DOHH2 (cell line): Measurements from ENCODE around the gene PTHLH.

Experiments used
- H3F3A ChIP-seq: fragments of 200-600 bp; sonication (generic), shearing (Covaris generic); 2 replicates; pipeline ENCODE4 v1.6.0; 2016; ENCODE audit warnings: antibody characterized with exemption, mild to moderate bottlenecking; ENCODE audit not compliant: control insufficient read depth, insufficient read depth
- H3K27ac ChIP-seq: fragments of 200-600 bp; sonication (generic); 2 replicates; pipeline ENCODE4 v1.5.1; 2014; ENCODE audit warnings: low read depth, mild to moderate bottlenecking, low read length, moderate library complexity
- H3K27me3 ChIP-seq: fragments of 200-600 bp; sonication (generic); 2 replicates; pipeline ENCODE4 v1.6.1; 2014; ENCODE audit warnings: mild to moderate bottlenecking, low read length, mixed read lengths; ENCODE audit not compliant: control insufficient read depth
- H3K36me3 ChIP-seq: fragments of 200-600 bp; sonication (generic); 2 replicates; pipeline ENCODE4 v1.6.1; 2014; ENCODE audit warnings: mild to moderate bottlenecking, low read length, moderate library complexity, mixed read lengths; ENCODE audit not compliant: control insufficient read depth
- H3K4me1 ChIP-seq: fragments of 200-600 bp; sonication (generic); 2 replicates; pipeline ENCODE4 v1.6.1; 2014; ENCODE audit warnings: mild to moderate bottlenecking, low read length, mixed read lengths; ENCODE audit not compliant: control insufficient read depth
- H3K4me2 ChIP-seq: fragments of 200-600 bp; sonication (generic); 2 replicates; pipeline ENCODE4 v1.6.0; 2014; ENCODE audit warnings: mild to moderate bottlenecking, low read length, moderate library complexity
- H3K4me3 ChIP-seq: fragments of 200-600 bp; sonication (generic); 2 replicates; pipeline ENCODE4 v1.5.1; 2014; ENCODE audit warnings: mild to moderate bottlenecking, low read length, mixed read lengths
- H3K79me2 ChIP-seq: fragments of 200-600 bp; sonication (generic); 2 replicates; pipeline ENCODE4 v1.6.1; 2014; ENCODE audit warnings: mild to moderate bottlenecking, low read length, mixed read lengths; ENCODE audit not compliant: control insufficient read depth
- H3K9me2 ChIP-seq: fragments of 200-600 bp; sonication (generic); replicated peaks from 2 replicates; pipeline ENCODE4 v1.6.1; 2014; ENCODE audit warnings: mild to moderate bottlenecking, low read length, mixed read lengths; ENCODE audit not compliant: control insufficient read depth
- H3K9me3 ChIP-seq: fragments of 200-600 bp; sonication (generic); 2 replicates; pipeline ENCODE4 v1.6.1; 2014; ENCODE audit warnings: antibody characterized with exemption, low read length, mixed read lengths; ENCODE audit not compliant: control insufficient read depth, insufficient read depth
- H4K20me1 ChIP-seq: fragments of 200-600 bp; sonication (generic); 2 replicates; pipeline ENCODE4 v1.6.0; 2014; ENCODE audit warnings: low read depth, mild to moderate bottlenecking, antibody characterized with exemption, low read length, moderate library complexity; ENCODE audit not compliant: control insufficient read depth, insufficient read depth
- CTCF ChIP-seq: fragments of 200-600 bp; sonication (generic); IDR thresholded peaks from one replicate; pipeline ENCODE4 v1.5.1; 2014; ENCODE audit warnings: antibody characterized with exemption, mild to moderate bottlenecking, low read depth, low read length; ENCODE audit not compliant: poor library complexity, severe bottlenecking
- EZH2phosphoT487 ChIP-seq: fragments of 200-600 bp; sonication (generic); IDR thresholded peaks from 2 replicates; pipeline ENCODE4 v1.6.1; 2017; ENCODE audit warnings: borderline replicate concordance, mild to moderate bottlenecking, antibody characterized with exemption, low read length, moderate library complexity, mixed read lengths

PTHLH gene

GRCh38 chr12:27958675-27959074 lies 13.9 kb downstream of the PTHLH start:
- H3K4me2 ChIP-seq, result no peak overlapping the region
- 0 out of 2 replicates have a peak, but pooled peaks cover 6% of the 10 kb centered on the region for H3K27me3 ChIP-seq
- no peaks in the 10 kb centered on the region for H3K36me3 ChIP-seq
- H3F3A ChIP-seq, result no peaks in the 10 kb centered on the region
- H3K9me2 ChIP-seq, result no peaks in the 10 kb centered on the region
- no peak overlapping the region for H3K4me3 ChIP-seq
- no peak overlapping the region for H3K27ac ChIP-seq
- no peaks in the 10 kb centered on the region for H4K20me1 ChIP-seq
- no peaks in the 10 kb centered on the region for H3K9me3 ChIP-seq
- H3K4me1 ChIP-seq, result no peaks in the 10 kb centered on the region
- no peaks in the 10 kb centered on the region for H3K79me2 ChIP-seq
- no peak for TF ChIP-seq CTCF
- TF ChIP-seq EZH2phosphoT487, result no peak

GRCh38 chr12:27957366-27957765 lies 15.2 kb downstream of the PTHLH start:
- H3K4me3 ChIP-seq, result no peak overlapping the region
- H3K27ac ChIP-seq, result no peak overlapping the region
- H4K20me1 ChIP-seq, result no peaks in the 10 kb centered on the region
- no peak overlapping the region for H3K4me2 ChIP-seq
- no peak for TF ChIP-seq CTCF
- TF ChIP-seq EZH2phosphoT487, result no peak
- no peaks in the 10 kb centered on the region for H3F3A ChIP-seq
- 0 out of 2 replicates have a peak, but pooled peaks cover 6% of the 10 kb centered on the region for H3K27me3 ChIP-seq
- H3K9me3 ChIP-seq, result no peaks in the 10 kb centered on the region
- H3K4me1 ChIP-seq, result no peaks in the 10 kb centered on the region
- H3K79me2 ChIP-seq, result no peaks in the 10 kb centered on the region
- no peaks in the 10 kb centered on the region for H3K36me3 ChIP-seq
- no peaks in the 10 kb centered on the region for H3K9me2 ChIP-seq

GRCh38 chr12:27953817-27954216 lies 18.7 kb downstream of the PTHLH start:
- no peaks in the 10 kb centered on the region for H3F3A ChIP-seq
- no peaks in the 10 kb centered on the region for H3K9me3 ChIP-seq
- no peak overlapping the region for H3K4me2 ChIP-seq
- no peak overlapping the region for H3K27ac ChIP-seq
- H3K36me3 ChIP-seq, result no peaks in the 10 kb centered on the region
- H3K4me1 ChIP-seq, result no peaks in the 10 kb centered on the region
- no peaks in the 10 kb centered on the region for H3K9me2 ChIP-seq
- H3K27me3 ChIP-seq, result 0 out of 2 replicates have a peak, but pooled peaks cover 4% of the 10 kb centered on the region
- no peak overlapping the region for H3K4me3 ChIP-seq
- TF ChIP-seq EZH2phosphoT487 (no peak), CTCF (no peak)
- H4K20me1 ChIP-seq, result no peaks in the 10 kb centered on the region
- no peaks in the 10 kb centered on the region for H3K79me2 ChIP-seq

- no peaks in the 10 kb centered on the region for H3K9me2 ChIP-seq
- no peak overlapping the region for H3K4me3 ChIP-seq
- no peak overlapping the region for H3K27ac ChIP-seq
- H3K4me1 ChIP-seq, result no peaks in the 10 kb centered on the region
- no peaks in the 10 kb centered on the region for H4K20me1 ChIP-seq
- H3K4me2 ChIP-seq, result no peak overlapping the region
- no peak for TF ChIP-seq EZH2phosphoT487
- TF ChIP-seq CTCF, result no peak
- no peaks in the 10 kb centered on the region for H3K36me3 ChIP-seq
- no peaks in the 10 kb centered on the region for H3F3A ChIP-seq
- no peaks in the 10 kb centered on the region for H3K79me2 ChIP-seq
- no peaks in the 10 kb centered on the region for H3K9me3 ChIP-seq
- 0 out of 2 replicates have a peak, but pooled peaks cover 3% of the 10 kb centered on the region for H3K27me3 ChIP-seq
Measured at GRCh38 chr12:27953348-27953747, 19.2 kb downstream of the PTHLH start.
